ENCODE measurements around the gene TTYH1. TPM values are rescaled to one million over a fixed set of nuclear protein-coding genes. Genes with fewer than 3 reads are reported as not detected.
"Not testable (repeated sequence)": the region's sequence is repeated elsewhere in the genome, so short reads cannot be mapped to it uniquely, and the experiment has no call there.

The TTYH1 gene
- total and polyA plus RNA-seq, 2 of the 4 experiments (the other 2 are of a cell fraction), result not detected

DNA sequence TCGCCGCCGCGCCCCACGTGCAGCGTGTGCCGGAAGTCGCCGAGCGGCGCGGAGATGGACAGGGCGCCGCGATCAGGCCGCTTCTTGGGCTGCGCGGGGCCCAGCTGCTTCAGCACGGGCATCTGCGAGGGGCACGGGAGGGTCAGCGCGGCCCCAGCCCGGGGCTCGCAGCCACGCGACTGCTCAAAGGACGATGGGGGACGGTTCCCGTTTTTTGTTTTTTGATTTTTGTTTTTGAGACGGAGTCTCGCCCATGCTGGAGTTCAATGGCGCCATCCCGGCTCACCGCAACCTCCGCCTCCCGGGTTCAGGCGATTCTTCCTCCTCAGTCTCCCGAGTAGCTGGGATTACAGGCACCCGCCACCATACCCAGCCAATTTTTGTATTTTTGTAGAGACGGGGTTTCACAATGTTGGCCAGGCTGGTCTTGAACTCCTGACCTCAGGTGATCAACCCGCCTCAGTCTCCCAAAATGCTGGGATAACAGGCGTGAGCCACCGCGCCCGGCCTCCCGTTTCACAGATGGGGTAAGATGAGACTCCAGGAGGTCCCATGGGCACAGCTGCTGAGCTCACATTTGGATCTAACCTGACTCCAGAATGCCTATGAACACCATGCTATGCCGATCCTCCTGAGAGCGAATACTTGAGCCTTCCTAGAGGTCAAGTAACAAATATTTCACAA, 50.3 kb downstream of the TTYH1 start:
- dilution Hi-C loops (cut with HindIII; ENCODE audit: low sequenced_read_pairs, unreplicated experiment), result no loop called here
- H2BK120ac ChIP-seq (ENCODE audit: low read depth, low read length), result no peak overlapping the region
- 74% methylated on average over 36 of the region's 49 CpGs; no CpG with 5 or more reads in 1 of the 2 experiments for WGBS, 2 experiments (ENCODE audit: extremely low coverage in 2 of 2, insufficient read length in 1 of 2)
- H2AK9ac ChIP-seq (replicated peaks; ENCODE audit: low read depth, low read length, poor library complexity), result no peak overlapping the region
- no peak overlapping the region for H2AK5ac ChIP-seq (ENCODE audit: low read depth, low read length)
- H3K36me3 ChIP-seq (ENCODE audit: control insufficient read depth, insufficient read depth, low read length), result peaks cover 19% of the 10 kb centered on the region
- H3K4me2 ChIP-seq (ENCODE audit: low read depth, low read length), result no peak overlapping the region
- peak overlapping the region; percentile 43 for H2AFZ ChIP-seq (replicated peaks; ENCODE audit: low read length, poor library complexity)
- intact Hi-C loops (cut with micrococcal nuclease), result loop anchor here (10.0 kb wide), 1 partner anchor 619 kb away; no protein-coding TSS in a partner anchor
- no peak overlapping the region for H3K23ac ChIP-seq (ENCODE audit: low read depth, low read length)
- no peaks in the 10 kb centered on the region for H3K27me3 ChIP-seq (ENCODE audit: control insufficient read depth, insufficient read depth, low read length)
- no peak overlapping the region for H3K18ac ChIP-seq (ENCODE audit: low read depth, low read length)
- ChIA-PET POLR2A (ENCODE audit: unreplicated experiment) (no interaction called here), CTCF (interaction anchor here (1.2 kb wide), 1 partner anchor 13 kb away, joined by 4 read pairs; no protein-coding TSS in a partner anchor)
- H3K9me3 ChIP-seq (ENCODE audit: control insufficient read depth, insufficient read depth, low read length), result no peaks in the 10 kb centered on the region
- H4K91ac ChIP-seq (ENCODE audit: insufficient read depth, low read depth, low read length), result no peak overlapping the region
- H2BK5ac ChIP-seq (ENCODE audit: low read depth, low read length, poor library complexity, severe bottlenecking), result no peak overlapping the region
- in situ Hi-C loops (cut with MboI; ENCODE audit: low sequenced_read_pairs), result loop anchor here (25.0 kb wide), 4 partner anchors 353 to 1672 kb away; partner anchors contain the start of genes NAT14, NDUFA3, OSCAR and PRPF31
- H2BK20ac ChIP-seq (ENCODE audit: low read depth, low read length), result no peak overlapping the region
- BruUV-seq (replicated peaks), result no TSS peak
- H3K4me3 ChIP-seq (ENCODE audit: insufficient read depth, low read depth, low read length), result no peak overlapping the region
- H4K5ac ChIP-seq (ENCODE audit: low read depth, low read length), result no peak overlapping the region
- no peak overlapping the region for H2BK15ac ChIP-seq (ENCODE audit: low read depth, low read length)
- no peak for ATAC-seq (ENCODE audit: low read depth)
- H3K9ac ChIP-seq (ENCODE audit: low read depth, low read length), result no peak overlapping the region
- no peak for DNase-seq
- peaks cover 21% of the 10 kb centered on the region for H4K20me1 ChIP-seq (ENCODE audit: insufficient read depth, low read length)
- H3K79me1 ChIP-seq (ENCODE audit: low read depth in 1 of 2, low read length in 2 of 2), result peaks cover 8 to 25% of the 10 kb centered on the region in 2 experiments; a peak in 3 of 4 replicates
- TF ChIP-seq, protein P1, sequence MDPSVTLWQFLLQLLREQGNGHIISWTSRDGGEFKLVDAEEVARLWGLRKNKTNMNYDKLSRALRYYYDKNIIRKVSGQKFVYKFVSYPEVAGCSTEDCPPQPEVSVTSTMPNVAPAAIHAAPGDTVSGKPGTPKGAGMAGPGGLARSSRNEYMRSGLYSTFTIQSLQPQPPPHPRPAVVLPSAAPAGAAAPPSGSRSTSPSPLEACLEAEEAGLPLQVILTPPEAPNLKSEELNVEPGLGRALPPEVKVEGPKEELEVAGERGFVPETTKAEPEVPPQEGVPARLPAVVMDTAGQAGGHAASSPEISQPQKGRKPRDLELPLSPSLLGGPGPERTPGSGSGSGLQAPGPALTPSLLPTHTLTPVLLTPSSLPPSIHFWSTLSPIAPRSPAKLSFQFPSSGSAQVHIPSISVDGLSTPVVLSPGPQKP (IDR thresholded peaks at IDR 0.05; ENCODE audit: borderline replicate concordance, low read depth, low read length), result no peak
- TF ChIP-seq CEBPB (IDR thresholded peaks at IDR 0.05; ENCODE audit: low read depth, low read length), result no peak
- TF ChIP-seq MAFK (IDR thresholded peaks at IDR 0.05; ENCODE audit: low read depth, low read length), result no peak
- TF ChIP-seq NFE2L2 (IDR thresholded peaks at IDR 0.05; ENCODE audit: low read depth, low read length), result no peak
- no peak overlapping the region for H3K56ac ChIP-seq (ENCODE audit: extremely low read depth, insufficient read depth, low read length)
- peaks cover 18% of the 10 kb centered on the region for H3K4me1 ChIP-seq (ENCODE audit: control insufficient read depth, insufficient read depth, low read length)
- no peak overlapping the region for H3K27ac ChIP-seq (ENCODE audit: insufficient read depth, low read length)
- H3K14ac ChIP-seq (replicated peaks; ENCODE audit: low read depth, low read length), result no peak overlapping the region
- H3K4ac ChIP-seq (ENCODE audit: low read depth, low read length), result no peak overlapping the region
- H3K9me1 ChIP-seq (ENCODE audit: insufficient read depth, low read length), result no peaks in the 10 kb centered on the region
- H4K8ac ChIP-seq (ENCODE audit: low read depth in 2 of 2, low read length in 2 of 2), result no peak overlapping the region

DNA sequence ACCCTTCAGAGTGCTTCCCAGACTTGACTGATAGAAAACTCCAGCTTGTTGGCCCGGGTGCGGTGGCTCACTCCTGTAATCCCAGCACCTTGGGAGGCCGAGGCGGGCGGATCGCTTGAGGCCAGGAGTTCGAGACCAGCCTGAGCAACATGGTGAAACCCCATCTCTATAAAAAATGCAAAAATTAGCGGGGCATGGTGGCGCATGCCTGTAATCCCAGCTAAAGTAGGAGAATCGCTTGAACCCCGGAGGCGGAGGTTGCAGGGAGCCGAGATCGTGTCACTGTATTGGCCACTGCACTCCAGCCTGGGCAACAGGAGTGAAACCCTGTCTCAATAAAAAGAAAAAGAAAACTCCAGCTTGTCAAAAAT, 50.8 kb downstream of the TTYH1 start:
- H3K27ac ChIP-seq (ENCODE audit: insufficient read depth, low read length); dilution Hi-C loops (cut with HindIII; ENCODE audit: low sequenced_read_pairs, unreplicated experiment); H3K4ac ChIP-seq (ENCODE audit: low read depth, low read length); H3K9ac ChIP-seq (ENCODE audit: low read depth, low read length); H3K23ac ChIP-seq (ENCODE audit: low read depth, low read length); H2BK120ac ChIP-seq (ENCODE audit: low read depth, low read length); H3K56ac ChIP-seq (ENCODE audit: extremely low read depth, insufficient read depth, low read length); H4K8ac ChIP-seq (ENCODE audit: low read depth in 2 of 2, low read length in 2 of 2); H2AFZ ChIP-seq (replicated peaks; ENCODE audit: low read length, poor library complexity); H3K14ac ChIP-seq (replicated peaks; ENCODE audit: low read depth, low read length); H3K9me1 ChIP-seq (ENCODE audit: insufficient read depth, low read length); ATAC-seq (ENCODE audit: low read depth); H3K18ac ChIP-seq (ENCODE audit: low read depth, low read length); H2BK5ac ChIP-seq (ENCODE audit: low read depth, low read length, poor library complexity, severe bottlenecking); H4K91ac ChIP-seq (ENCODE audit: insufficient read depth, low read depth, low read length); H3K4me2 ChIP-seq (ENCODE audit: low read depth, low read length); H2AK5ac ChIP-seq (ENCODE audit: low read depth, low read length); H3K4me3 ChIP-seq (ENCODE audit: insufficient read depth, low read depth, low read length); H3K27me3 ChIP-seq (ENCODE audit: control insufficient read depth, insufficient read depth, low read length); H4K5ac ChIP-seq (ENCODE audit: low read depth, low read length); H2BK15ac ChIP-seq (ENCODE audit: low read depth, low read length); DNase-seq; POLR2A ChIA-PET (ENCODE audit: unreplicated experiment); H2BK20ac ChIP-seq (ENCODE audit: low read depth, low read length); H3K9me3 ChIP-seq (ENCODE audit: control insufficient read depth, insufficient read depth, low read length); H2AK9ac ChIP-seq (replicated peaks; ENCODE audit: low read depth, low read length, poor library complexity); BruUV-seq (replicated peaks): not testable (repeated sequence)
- Histone ChIP-seq H3K36me3 (ENCODE audit: control insufficient read depth, insufficient read depth, low read length) (peaks cover 14% of the 10 kb centered on the region), H4K20me1 (ENCODE audit: insufficient read depth, low read length) (peaks cover 21% of the 10 kb centered on the region), H3K4me1 (ENCODE audit: control insufficient read depth, insufficient read depth, low read length) (peaks cover 20% of the 10 kb centered on the region), H3K79me1 (ENCODE audit: low read depth in 1 of 2, low read length in 2 of 2) (peaks cover 3 to 21% of the 10 kb centered on the region in 2 experiments; a peak in 3 of 4 replicates)
- CTCF ChIA-PET, result interaction anchor here (1.2 kb wide), 1 partner anchor 12 kb away, joined by 4 read pairs; no protein-coding TSS in a partner anchor
- in situ Hi-C loops (cut with MboI; ENCODE audit: low sequenced_read_pairs), result loop anchor here (25.0 kb wide), 4 partner anchors 354 to 1671 kb away; partner anchors contain the start of genes NAT14, NDUFA3, OSCAR and PRPF31
- intact Hi-C loops (cut with micrococcal nuclease), result loop anchor here (10.0 kb wide), 1 partner anchor 619 kb away; no protein-coding TSS in a partner anchor
- WGBS, 2 experiments (ENCODE audit: extremely low coverage in 2 of 2, insufficient read length in 1 of 2), result 100% methylated on average over 3 of the region's 14 CpGs; no CpG with 5 or more reads in 1 of the 2 experiments

Data from IMR-90 (cell line).